SKM-1 treated with dmso at 0.1 percent for 144 hours (cell line): Measurements from ENCODE around the gene SSTR1.

Experiments
- DNase-seq: peaks from one replicate; lab custom pipeline; 2025; ENCODE audit not compliant: unreplicated experiment; lab: John Stamatoyannopoulos, UW

SSTR1 gene

DNA sequence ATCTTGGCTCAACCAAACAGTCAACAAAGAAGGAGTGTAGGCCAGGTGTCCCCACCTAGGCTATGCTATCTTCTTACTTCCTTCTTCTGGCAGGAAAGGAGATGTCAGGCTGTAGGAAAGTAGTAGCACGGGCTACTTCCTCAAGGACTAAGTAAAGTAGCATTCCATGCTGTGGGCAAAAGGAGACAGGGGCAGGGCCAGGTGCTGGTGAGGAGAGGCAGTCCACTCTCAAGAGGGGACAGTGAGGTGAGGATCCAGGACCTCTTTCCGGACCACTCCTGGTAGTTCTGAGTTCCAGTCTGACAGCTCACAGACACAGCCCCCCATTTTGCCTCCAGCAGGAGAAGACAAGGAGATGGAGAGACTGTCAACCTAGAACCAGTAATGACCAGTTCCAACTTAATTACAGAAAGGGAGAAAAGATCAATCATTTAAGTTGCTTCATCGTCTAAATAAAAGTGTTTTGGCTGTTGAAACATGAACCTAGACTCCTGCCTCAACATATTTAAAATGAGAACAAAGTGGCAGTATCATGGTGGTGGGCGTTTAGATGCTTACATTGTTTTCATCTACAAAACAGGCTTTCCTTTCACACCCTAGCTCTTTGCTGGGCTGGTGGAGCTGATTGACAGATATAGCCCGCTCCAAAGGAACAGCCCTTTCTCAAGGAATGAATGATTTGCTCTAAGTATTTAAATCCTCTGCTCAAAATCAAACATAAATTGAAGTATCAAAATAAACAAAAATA, 5.1 kb upstream of the SSTR1 start:
- no peak for DNase-seq

DNA sequence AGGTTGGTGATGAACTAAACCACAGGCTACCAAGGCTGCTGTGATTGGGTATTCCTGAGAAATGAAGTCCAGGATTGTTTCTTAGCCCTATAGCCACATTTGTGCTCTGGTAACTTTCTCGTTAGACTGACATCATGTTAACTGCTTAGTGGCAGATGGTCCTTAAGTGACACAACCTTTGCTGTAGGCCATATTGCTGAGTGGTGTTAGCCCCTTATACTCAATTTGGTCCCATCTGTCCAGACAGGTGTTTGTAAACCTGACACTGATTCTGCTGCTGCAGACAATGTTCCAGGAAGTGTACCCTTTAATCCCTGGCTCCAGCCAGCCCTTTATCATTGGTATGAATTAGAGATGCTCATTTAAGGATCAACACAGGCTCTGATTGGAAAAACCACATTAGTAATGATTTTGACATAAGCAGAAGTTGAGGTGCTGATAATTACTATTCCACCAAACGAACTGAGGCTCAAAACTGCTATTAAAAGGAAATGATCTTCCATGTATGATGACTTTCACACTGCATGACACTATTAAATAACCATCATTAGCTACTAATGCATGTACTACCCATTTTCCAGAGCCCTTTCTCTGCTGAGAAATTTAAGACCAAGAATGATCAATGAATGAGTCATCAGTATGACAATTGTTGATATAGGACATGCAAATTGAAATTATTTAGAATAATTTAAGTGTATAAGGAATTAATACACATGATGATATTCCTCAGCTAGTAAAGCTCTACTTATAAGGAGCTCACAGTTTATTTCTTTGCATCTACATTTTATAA, 3.6 kb upstream of the SSTR1 start:
- DNase-seq, result no peak

DNA sequence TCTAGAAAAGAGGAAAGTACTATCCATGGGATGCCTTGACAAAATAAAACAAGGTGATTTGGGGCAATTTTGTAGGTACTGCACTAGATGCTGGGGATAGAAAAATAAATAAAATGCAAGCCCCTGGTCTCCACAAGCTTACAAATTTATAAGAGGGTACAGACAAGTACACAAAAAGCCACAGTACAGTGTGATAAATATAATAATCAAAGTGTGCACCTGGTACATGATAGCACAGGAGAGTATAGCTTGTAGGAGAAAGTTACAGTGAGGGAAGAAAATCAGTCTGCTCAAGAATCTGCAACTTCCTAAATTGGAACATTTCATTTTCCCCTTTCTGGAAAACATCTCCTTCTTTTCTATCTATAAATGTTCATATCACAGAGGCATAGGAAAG, 3.0 kb upstream of the SSTR1 start:
- no peak for DNase-seq

DNA sequence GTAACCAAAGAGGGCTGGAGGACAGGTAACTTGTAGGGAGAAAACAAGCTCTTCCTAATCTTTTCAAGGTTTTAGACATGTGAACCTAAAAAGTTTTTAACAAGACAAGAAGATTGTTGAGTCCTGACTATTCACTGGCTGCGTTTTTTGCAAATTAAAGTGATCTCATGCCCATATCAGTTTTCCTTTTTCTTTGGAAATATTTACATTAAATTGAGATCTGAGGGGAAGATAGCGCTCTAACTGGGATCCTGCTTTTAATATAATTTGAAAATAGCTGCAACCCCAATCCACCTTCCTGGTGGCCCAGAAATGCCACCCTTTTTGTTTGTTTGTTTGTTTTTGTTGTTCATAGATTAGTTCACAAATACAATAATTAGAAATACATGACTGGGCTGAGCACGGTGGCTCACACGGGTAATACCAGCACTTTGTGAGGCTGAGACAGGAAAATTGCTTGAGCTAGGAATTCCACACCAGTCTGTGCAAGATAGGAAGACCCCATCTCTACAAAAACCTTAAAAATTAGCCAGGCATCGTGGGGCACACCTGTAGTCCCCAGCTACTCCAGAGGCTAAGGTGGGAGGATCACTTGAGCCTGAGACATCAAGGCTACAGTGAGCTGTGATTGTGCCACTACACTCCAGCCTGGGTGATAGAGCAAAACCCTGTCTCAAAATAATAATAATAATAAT, 2.4 kb upstream of the SSTR1 start:
- no peak for DNase-seq

DNA sequence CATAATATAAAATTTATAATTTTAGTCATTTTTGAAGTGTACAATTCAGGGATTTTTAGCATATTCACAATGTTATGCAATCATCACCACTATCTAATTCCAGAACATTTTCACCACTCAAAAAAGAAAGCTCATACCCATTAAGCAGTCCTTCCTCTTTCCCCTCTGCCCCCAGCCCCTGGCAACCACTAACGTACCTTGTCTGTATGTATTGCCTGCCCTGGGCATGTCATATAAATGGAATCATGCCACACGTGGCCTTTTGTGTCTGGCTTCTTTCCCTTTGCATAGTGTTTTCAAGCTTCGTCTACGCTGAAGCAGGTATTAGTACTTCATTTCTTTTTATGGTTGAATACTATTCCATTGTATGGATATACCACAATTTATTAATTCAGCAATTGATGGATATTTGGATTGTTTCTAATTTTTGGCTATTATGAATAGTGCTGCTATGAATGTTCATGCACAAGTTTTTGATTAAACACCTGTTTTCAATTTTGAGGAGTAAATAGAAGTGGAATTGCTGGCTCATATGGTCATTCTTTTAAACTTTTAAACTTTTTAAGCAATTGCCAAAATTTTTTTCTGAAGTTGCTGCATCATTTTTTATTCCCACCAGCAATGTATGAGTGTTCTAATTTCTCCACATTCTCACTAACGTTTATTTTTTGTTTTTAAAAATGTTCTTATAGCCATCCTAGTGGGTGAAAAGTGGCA, 1.6 kb upstream of the SSTR1 start:
- DNase-seq, result no peak

DNA sequence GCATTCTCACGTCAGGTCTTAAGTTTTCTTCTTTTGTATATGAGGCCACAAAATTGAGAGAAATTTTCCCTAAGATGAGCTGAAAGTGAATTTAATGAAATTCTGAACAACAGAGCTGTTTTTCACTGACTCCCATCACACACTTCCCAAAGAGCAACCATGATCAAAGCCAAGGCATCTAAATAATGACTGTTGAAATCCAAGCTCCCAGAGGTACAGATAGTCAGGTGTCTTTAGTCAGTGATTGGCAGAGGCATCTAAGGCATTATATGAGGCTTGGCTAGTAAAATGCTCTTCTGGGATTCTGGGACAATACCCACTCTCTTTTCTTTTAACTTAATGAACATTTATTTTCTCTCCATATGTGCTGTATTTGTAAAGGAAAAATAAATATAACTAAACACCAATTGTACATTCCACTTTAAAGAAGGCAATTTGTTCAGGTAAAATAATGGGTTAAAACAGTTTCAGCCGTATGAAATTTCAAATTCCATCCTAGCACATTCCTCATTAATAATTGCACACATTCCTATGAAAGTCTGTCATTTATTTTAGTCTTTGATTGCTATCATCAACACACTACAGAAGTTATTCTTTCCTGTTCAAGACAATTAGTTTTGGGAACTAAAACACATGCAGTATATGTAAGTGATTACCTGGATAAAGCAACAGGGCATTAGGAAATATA, 871 bp upstream of the SSTR1 start:
- DNase-seq, result no peak

DNA sequence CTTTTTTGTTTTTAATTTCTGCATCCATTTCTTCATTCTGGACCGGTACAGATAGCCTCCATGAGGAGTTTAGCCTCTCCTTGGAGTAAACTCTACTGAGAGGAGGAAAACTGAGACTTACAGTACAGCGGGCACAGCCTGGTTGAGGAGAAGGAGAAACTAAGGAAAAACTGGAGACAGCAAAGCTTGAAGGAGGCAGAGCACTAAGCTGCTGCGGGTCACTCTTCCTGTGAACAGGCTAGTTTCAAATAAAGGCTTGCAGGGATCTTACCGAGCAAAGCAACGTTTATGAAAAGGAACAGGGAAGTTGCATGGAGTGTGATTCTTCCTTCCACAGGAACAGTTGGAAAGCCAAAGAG, 348 bp upstream of the SSTR1 start:
- no peak for DNase-seq

DNA sequence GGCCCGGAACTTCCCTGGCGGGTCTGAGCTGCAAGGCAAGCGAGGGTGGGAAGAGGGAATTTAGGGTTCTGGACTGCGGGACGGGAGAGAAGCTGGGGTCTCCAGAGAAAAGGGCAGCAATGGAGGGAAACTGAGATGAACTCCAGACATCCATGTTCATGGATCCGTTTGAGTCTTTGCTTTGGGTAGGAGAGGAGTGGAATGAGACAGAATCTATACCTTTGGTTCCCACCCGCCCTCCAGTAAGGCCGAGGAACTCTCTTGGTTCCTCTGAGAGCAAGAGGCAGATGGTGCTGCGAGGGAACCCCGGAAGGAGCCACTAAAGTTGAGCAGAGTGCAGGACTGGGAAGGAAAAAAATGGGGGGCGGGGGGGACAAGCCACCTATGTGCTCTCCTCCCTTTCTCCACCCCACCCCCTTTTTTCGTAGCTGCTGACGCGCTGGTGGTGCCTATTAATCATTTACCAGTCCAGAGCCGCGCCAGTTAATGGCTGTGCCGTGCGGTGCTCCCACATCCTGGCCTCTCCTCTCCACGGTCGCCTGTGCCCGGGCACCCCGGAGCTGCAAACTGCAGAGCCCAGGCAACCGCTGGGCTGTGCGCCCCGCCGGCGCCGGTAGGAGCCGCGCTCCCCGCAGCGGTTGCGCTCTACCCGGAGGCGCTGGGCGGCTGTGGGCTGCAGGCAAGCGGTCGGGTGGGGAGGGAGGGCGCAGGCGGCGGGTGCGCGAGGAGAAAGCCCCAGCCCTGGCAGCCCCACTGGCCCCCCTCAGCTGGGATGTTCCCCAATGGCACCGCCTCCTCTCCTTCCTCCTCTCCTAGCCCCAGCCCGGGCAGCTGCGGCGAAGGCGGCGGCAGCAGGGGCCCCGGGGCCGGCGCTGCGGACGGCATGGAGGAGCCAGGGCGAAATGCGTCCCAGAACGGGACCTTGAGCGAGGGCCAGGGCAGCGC, 1.2 kb downstream of the SSTR1 start:
- no peak for DNase-seq

DNA sequence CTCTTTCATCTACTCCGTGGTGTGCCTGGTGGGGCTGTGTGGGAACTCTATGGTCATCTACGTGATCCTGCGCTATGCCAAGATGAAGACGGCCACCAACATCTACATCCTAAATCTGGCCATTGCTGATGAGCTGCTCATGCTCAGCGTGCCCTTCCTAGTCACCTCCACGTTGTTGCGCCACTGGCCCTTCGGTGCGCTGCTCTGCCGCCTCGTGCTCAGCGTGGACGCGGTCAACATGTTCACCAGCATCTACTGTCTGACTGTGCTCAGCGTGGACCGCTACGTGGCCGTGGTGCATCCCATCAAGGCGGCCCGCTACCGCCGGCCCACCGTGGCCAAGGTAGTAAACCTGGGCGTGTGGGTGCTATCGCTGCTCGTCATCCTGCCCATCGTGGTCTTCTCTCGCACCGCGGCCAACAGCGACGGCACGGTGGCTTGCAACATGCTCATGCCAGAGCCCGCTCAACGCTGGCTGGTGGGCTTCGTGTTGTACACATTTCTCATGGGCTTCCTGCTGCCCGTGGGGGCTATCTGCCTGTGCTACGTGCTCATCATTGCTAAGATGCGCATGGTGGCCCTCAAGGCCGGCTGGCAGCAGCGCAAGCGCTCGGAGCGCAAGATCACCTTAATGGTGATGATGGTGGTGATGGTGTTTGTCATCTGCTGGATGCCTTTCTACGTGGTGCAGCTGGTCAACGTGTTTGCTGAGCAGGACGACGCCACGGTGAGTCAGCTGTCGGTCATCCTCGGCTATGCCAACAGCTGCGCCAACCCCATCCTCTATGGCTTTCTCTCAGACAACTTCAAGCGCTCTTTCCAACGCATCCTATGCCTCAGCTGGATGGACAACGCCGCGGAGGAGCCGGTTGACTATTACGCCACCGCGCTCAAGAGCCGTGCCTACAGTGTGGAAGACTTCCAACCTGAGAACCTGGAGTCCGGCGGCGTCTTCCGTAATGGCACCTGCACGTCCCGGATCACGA, 2.2 kb downstream of the SSTR1 start:
- no peak for DNase-seq

DNA sequence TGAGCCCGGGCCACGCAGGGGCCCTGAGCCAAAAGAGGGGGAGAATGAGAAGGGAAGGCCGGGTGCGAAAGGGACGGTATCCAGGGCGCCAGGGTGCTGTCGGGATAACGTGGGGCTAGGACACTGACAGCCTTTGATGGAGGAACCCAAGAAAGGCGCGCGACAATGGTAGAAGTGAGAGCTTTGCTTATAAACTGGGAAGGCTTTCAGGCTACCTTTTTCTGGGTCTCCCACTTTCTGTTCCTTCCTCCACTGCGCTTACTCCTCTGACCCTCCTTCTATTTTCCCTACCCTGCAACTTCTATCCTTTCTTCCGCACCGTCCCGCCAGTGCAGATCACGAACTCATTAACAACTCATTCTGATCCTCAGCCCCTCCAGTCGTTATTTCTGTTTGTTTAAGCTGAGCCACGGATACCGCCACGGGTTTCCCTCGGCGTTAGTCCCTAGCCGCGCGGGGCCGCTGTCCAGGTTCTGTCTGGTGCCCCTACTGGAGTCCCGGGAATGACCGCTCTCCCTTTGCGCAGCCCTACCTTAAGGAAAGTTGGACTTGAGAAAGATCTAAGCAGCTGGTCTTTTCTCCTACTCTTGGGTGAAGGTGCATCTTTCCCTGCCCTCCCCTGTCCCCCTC, 3.0 kb downstream of the SSTR1 start:
- DNase-seq, result no peak

DNA sequence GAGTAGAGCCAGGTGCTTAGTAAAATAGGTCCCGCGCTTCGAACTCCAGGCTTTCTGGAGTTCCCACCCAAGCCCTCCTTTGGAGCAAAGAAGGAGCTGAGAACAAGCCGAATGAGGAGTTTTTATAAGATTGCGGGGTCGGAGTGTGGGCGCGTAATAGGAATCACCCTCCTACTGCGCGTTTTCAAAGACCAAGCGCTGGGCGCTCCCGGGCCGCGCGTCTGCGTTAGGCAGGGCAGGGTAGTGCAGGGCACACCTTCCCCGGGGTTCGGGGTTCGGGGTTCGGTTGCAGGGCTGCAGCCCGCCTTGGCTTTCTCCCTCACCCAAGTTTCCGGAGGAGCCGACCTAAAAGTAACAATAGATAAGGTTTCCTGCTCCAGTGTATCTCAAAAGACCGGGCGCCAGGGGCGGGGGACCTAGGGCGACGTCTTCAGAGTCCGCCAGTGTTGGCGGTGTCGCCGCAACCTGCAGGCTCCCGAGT, 3.6 kb downstream of the SSTR1 start:
- DNase-seq, result no peak

DNA sequence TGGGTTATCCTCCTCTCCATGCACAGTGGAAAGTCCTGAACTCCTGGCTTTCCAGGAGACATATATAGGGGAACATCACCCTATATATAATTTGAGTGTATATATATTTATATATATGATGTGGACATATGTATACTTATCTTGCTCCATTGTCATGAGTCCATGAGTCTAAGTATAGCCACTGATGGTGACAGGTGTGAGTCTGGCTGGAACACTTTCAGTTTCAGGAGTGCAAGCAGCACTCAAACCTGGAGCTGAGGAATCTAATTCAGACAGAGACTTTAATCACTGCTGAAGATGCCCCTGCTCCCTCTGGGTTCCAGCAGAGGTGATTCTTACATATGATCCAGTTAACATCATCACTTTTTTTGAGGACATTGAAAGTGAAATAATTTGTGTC, 4.4 kb downstream of the SSTR1 start:
- DNase-seq, result no peak

DNA sequence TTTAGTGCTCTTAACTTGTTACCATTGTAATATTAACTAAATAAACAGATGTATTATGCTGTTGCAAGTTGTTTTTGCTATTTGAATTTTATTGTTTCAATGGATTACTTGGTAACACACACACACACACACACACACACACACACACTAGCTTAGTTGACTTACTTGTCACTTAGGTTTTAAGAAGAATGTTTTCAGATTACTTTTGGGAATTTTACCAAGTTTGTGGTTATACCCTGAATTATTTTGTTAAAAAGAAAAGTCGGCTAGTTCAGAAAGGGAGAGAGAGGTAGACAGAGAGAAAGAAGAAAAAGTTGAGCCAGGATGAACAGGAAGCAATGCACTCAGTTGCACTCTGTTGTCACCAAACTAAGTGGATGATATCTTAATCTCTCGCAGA, 5.3 kb downstream of the SSTR1 start:
- DNase-seq, result no peak

DNA sequence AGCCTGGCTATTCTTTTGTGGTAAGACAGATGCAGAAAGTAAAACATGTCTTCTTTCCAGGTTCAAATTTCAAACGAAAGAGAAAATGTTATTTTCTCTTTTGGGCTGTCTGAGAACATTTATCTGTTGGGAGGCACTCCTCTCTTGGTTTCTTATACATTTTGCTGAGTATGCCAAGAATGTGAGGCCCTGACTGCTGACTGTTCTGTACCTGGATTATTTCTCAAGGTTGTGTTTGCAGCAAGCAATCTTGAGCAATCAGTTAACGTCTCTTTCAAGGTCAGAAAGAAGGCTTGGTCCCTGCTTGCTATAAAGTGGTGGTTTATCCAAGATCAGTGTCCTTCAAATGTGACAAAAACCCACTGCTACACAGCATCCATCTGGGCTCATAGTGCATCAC, 9.8 kb downstream of the SSTR1 start:
- no peak for DNase-seq

DNA sequence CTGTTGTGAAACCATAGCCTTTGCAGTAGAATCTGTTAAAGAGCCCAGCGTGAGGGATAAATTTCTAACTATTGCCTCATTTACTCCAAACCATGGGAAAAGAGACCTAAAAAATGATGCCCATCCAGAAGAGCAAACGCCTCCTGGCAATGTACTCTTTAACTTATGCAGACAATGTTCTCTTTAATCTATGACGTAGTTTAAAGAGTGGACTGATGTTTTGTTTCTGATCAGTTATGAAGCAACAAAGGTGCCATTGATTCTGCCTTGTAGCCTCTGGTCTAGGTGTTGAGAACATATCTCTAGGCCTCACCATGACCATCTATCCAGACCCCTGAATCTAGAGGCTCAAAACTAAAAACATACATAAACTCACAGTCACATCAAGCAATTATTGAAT, 13.4 kb downstream of the SSTR1 start:
- DNase-seq, result no peak

DNA sequence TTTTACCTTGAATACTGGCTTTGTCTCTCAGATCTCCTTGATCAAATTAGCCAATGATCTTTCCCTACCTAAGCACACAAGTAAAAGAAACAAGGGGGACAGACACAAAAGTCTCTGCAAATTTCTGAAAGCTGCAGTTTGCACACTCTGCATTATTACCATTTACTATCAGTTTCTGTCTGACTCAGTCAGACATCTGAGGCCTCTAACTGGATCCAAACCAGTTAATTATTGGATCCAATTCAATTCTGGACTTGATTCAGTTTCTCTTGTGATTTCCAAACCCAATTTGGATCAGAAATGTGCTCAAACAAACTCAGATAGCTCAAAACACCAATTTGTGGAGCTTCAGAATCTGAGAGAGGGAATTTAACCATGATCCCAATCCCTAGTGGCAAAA, 16.6 kb downstream of the SSTR1 start:
- DNase-seq, result no peak

DNA sequence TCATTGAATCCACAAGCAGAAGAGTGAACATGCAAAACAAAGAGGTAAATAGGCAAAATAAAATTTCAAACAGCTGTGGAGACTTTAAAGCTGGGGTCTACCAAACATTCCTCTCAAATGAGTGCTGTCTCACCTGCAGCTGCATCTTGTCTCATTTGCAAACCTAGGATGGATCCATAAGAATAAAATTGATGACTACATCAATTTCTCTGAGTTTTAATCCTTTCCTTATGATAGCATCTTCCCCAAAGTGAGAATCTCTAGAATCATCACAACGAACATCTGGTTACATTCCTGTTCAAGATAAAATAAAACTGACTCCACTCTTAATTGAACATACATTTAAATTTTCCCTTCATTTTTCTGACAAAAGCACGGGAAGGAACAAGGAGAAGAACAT, 18.2 kb downstream of the SSTR1 start:
- DNase-seq, result no peak

DNA sequence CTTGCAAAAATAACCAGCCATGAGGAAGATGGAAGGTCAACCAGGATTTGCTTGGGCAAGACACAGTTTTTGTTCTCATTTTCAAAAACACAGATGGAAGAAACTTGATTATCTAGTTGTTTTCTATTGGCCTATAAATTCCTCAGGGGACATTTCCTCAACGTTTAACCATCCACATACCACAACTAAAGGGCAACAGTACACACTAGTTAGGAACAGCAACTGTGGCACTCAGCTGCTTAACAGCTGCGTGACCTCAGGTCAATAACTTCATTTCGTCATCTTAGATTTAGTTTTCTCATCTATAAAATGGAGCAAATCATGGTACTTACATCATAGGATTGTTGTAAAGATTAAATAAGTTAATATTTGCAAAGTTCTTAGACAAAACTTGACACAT, 18.7 kb downstream of the SSTR1 start:
- no peak for DNase-seq
